ENCODE results near the gene ETFB. TPM values are rescaled to one million over a fixed set of nuclear protein-coding genes. Genes with fewer than 3 reads are reported as not detected.
A peak's percentile ranks its signal among the peaks of the same experiment; 100 is the strongest.

ETFB gene
- total RNA-seq, 2 donors from 2014 or later = 54.3 to 77.3 TPM

DNA sequence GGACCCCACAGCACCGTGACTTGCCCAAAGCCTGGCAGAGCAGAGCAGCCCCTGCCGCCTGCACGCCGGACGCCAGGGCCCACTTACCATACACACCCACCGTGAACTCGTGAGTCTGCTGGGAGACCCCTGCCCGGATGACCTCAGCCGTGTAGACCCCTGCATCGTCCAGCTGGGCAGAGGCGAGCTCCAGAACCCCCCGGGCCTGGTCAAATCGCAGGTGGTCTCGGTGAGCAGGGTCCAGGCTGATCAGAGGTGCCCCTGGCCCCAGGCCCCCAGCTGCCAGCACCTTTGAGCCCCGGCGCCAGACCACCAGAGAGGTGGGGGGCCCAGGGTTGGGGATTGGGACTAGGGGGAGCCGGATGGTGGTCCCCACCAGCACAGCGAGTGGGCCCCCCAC lies 25.1 kb downstream of the ETFB start:
- Histone ChIP-seq H3K27me3 (ENCODE audit: control insufficient read depth, insufficient read depth, low read length, poor library complexity, severe bottlenecking) (no peaks in the 10 kb centered on the region), H3K4me3 (ENCODE audit: low read length) (peak overlapping the region; percentile 80), H3K4me1 (ENCODE audit: control insufficient read depth, insufficient read depth, low read length) (peaks cover 9% of the 10 kb centered on the region), H3K9me3 (ENCODE audit: control insufficient read depth, low read length) (no peaks in the 10 kb centered on the region), H3K27ac (ENCODE audit: low read depth, low read length) (no peak overlapping the region), H3K36me3 (ENCODE audit: control insufficient read depth, insufficient read depth, low read length) (no peaks in the 10 kb centered on the region), H3K9ac (ENCODE audit: extremely low read depth, low read length, poor library complexity, severe bottlenecking) (peak overlapping the region; percentile 66)
- H3K27ac Mint-ChIP-seq = peak overlapping the region; percentile 35
- TF ChIP-seq, protein P1, sequence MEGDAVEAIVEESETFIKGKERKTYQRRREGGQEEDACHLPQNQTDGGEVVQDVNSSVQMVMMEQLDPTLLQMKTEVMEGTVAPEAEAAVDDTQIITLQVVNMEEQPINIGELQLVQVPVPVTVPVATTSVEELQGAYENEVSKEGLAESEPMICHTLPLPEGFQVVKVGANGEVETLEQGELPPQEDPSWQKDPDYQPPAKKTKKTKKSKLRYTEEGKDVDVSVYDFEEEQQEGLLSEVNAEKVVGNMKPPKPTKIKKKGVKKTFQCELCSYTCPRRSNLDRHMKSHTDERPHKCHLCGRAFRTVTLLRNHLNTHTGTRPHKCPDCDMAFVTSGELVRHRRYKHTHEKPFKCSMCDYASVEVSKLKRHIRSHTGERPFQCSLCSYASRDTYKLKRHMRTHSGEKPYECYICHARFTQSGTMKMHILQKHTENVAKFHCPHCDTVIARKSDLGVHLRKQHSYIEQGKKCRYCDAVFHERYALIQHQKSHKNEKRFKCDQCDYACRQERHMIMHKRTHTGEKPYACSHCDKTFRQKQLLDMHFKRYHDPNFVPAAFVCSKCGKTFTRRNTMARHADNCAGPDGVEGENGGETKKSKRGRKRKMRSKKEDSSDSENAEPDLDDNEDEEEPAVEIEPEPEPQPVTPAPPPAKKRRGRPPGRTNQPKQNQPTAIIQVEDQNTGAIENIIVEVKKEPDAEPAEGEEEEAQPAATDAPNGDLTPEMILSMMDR (conservative IDR thresholded peaks at IDR 0.05) = no peak
- no peaks in the 10 kb centered on the region for H3K9me3 Mint-ChIP-seq
- DNase-seq = peak; percentile 45
- peaks cover 7% of the 10 kb centered on the region for H3K27me3 Mint-ChIP-seq (ENCODE audit: insufficient read depth)
- H3K4me3 Mint-ChIP-seq = peak overlapping the region; percentile 79
- WGBS, 2 experiments (ENCODE audit: insufficient coverage in 1 of 2, insufficient read length in 1 of 2) = 92% methylated on average over 18 of the region's 18 CpGs; no CpG with 5 or more reads in 1 of the 2 experiments
- peaks cover 25% of the 10 kb centered on the region for H3K4me1 Mint-ChIP-seq
- H3K36me3 Mint-ChIP-seq (ENCODE audit: low read depth) = peaks cover 11% of the 10 kb centered on the region

DNA sequence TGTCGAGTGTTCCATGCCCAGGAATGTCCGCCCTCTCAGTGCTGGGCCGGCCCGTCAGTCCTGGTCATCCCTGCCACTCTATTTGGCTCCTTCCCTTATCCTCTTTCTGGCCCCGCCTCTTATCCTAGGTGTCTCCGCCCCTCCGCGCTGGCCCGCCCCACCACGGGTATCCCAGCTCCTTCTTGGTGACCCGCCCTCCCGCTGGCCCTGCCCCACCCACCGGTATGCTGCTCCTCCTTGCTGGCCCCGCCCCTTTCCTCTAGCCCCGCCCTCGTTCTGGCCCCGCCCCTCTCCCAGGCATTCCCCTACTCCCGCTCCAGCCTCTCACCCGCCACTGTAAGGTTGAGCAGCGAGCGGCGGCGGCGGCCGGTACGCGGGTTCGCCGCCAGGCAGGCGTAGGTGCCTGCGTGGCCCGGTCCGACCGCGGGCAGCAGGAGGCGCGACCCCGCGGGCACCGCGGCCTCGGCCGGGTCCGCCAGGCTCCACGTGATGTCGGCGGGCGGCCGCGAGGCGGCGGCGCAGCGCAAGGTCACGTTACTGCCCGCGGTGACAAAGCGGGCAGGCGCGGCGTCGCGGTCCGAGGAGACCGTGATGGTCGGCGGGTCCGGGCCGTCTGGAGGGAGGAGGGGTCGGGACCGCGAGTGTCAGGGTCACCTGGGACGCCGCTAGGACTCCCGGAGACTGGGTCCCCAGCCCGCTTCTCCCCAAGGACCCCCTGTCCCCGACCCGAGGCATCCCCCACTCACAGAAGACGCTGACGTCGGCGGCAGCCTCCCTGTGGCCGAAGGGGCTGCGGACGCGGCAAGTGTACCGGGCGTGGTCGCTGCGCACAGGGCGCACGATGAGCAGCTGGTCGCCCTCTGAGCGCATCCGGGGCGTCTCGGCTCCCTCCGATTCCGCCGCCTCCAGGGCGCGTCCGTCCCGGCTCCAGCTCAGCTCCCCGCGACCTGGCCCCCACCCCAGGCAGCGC lies 26.2 kb downstream of the ETFB start:
- Histone ChIP-seq H3K27me3 (ENCODE audit: control insufficient read depth, insufficient read depth, low read length, poor library complexity, severe bottlenecking) (no peaks in the 10 kb centered on the region), H3K9ac (ENCODE audit: extremely low read depth, low read length, poor library complexity, severe bottlenecking) (peak overlapping the region; percentile 66), H3K36me3 (ENCODE audit: control insufficient read depth, insufficient read depth, low read length) (no peaks in the 10 kb centered on the region), H3K27ac (ENCODE audit: low read depth, low read length) (peak overlapping the region; percentile 73), H3K4me3 (ENCODE audit: low read length) (peak overlapping the region; percentile 84), H3K9me3 (ENCODE audit: control insufficient read depth, low read length) (no peaks in the 10 kb centered on the region), H3K4me1 (ENCODE audit: control insufficient read depth, insufficient read depth, low read length) (peaks cover 9% of the 10 kb centered on the region)
- H3K27me3 Mint-ChIP-seq (ENCODE audit: insufficient read depth) = peaks cover 7% of the 10 kb centered on the region
- H3K4me1 Mint-ChIP-seq = peaks cover 25% of the 10 kb centered on the region
- H3K4me3 Mint-ChIP-seq = peak overlapping the region; percentile 79
- peaks cover 10% of the 10 kb centered on the region for H3K36me3 Mint-ChIP-seq (ENCODE audit: low read depth)
- WGBS, 2 experiments (ENCODE audit: insufficient coverage in 1 of 2, insufficient read length in 1 of 2) = 1% methylated on average over 33 to 107 of the region's 107 CpGs
- no peaks in the 10 kb centered on the region for H3K9me3 Mint-ChIP-seq
- DNase-seq = peak; percentile 100
- peak overlapping the region; percentile 98 for H3K27ac Mint-ChIP-seq
- TF ChIP-seq, protein P1 (conservative IDR thresholded peaks at IDR 0.05) = peak; percentile 54

DNA sequence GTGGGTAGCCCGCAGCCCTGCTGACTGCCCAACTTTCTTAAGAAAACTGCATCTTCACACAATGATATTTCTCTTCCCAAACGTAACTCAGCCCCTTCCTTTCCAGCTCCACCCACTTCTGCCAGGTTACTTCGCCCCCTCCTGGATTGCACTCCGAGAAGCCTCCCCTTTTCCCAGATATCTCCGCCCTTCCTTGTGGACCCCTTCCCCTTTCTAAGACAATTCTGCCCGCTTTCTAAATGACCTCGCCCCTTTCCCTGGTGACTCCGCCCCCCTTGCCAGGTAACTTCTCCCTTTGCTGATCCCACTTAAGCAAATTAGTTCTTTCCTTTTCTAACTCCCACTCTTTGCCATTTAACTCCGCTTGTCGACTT lies 26.9 kb downstream of the ETFB start:
- Mint-ChIP-seq H3K4me1 (peaks cover 25% of the 10 kb centered on the region), H3K4me3 (peak overlapping the region; percentile 79), H3K9me3 (no peaks in the 10 kb centered on the region), H3K27me3 (ENCODE audit: insufficient read depth) (peaks cover 7% of the 10 kb centered on the region), H3K27ac (peak overlapping the region; percentile 98), H3K36me3 (ENCODE audit: low read depth) (peaks cover 14% of the 10 kb centered on the region)
- WGBS, 2 experiments (ENCODE audit: insufficient coverage in 1 of 2, insufficient read length in 1 of 2) = 0% methylated on average over 9 to 10 of the region's 10 CpGs
- DNase-seq = no peak
- Histone ChIP-seq H3K27me3 (ENCODE audit: control insufficient read depth, insufficient read depth, low read length, poor library complexity, severe bottlenecking) (no peaks in the 10 kb centered on the region), H3K36me3 (ENCODE audit: control insufficient read depth, insufficient read depth, low read length) (no peaks in the 10 kb centered on the region), H3K9me3 (ENCODE audit: control insufficient read depth, low read length) (no peaks in the 10 kb centered on the region), H3K27ac (ENCODE audit: low read depth, low read length) (peak overlapping the region; percentile 44), H3K9ac (ENCODE audit: extremely low read depth, low read length, poor library complexity, severe bottlenecking) (peak overlapping the region; percentile 33), H3K4me1 (ENCODE audit: control insufficient read depth, insufficient read depth, low read length) (peaks cover 9% of the 10 kb centered on the region), H3K4me3 (ENCODE audit: low read length) (peak overlapping the region; percentile 84)
- TF ChIP-seq, protein P1 (conservative IDR thresholded peaks at IDR 0.05) = no peak
